ENCODE measurements around the gene BCL2L1.
A peak's percentile ranks its signal among the peaks of the same experiment; 100 is the strongest.

BCL2L1 gene

DNA sequence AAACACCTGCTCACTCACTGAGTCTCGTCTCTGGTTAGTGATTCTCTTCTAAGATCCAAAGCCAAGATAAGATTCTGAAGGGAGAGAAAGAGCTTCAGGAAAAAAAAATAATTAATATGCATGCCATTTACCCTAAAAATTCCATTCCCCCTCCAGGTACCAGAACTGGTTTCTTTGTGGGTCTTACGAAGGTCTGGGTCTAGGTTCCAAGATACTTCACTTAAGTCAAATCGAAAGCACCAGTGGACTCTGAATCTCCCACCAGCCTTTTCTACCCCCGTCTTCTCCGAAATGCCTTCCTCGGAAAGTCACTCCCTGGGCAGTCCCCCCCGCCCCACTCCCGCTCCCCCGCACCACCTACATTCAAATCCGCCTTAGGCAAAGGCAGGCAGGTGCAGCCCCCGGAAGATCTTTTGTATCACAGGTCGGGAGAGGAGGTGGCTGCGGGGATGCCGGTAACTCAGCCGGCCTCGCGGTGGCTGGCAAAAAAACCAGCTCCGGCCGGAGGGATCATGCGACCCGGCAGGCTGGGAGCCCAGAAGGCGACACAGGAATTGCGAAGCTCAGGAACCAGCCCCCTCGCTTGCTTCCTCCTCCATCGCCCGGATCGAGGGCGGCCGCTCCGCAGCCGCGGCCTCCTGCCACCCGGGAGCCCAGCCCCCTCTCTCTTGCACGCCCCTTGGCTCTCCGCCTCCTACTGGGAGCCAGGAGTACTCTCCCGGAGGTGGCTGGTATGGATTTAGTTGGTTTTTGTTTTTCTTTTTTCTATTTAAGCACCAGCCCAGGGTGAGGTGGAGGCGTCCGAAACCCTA lies at the start of gene BCL2L1:
BCL2L1 (minus strand) TSS at position 612 of the 812 bp plus-strand sequence. CDS start 650 bp downstream, outside the sequence.
- TF ChIP-seq, protein P1, sequence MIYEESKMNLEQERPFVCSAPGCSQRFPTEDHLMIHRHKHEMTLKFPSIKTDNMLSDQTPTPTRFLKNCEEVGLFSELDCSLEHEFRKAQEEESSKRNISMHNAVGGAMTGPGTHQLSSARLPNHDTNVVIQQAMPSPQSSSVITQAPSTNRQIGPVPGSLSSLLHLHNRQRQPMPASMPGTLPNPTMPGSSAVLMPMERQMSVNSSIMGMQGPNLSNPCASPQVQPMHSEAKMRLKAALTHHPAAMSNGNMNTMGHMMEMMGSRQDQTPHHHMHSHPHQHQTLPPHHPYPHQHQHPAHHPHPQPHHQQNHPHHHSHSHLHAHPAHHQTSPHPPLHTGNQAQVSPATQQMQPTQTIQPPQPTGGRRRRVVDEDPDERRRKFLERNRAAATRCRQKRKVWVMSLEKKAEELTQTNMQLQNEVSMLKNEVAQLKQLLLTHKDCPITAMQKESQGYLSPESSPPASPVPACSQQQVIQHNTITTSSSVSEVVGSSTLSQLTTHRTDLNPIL (CRISPR knock-in tag; IDR thresholded peaks at IDR 0.05; ENCODE audit: low read depth) = no peak; the same call in 1 of the 2 replicates
- 0 out of 2 replicates have a peak, but pooled peaks have one; percentile 6 for TF ChIP-seq ZFP3 (CRISPR knock-in tag; IDR thresholded peaks at IDR 0.05)
- ATAC-seq = peak; percentile 85

DNA sequence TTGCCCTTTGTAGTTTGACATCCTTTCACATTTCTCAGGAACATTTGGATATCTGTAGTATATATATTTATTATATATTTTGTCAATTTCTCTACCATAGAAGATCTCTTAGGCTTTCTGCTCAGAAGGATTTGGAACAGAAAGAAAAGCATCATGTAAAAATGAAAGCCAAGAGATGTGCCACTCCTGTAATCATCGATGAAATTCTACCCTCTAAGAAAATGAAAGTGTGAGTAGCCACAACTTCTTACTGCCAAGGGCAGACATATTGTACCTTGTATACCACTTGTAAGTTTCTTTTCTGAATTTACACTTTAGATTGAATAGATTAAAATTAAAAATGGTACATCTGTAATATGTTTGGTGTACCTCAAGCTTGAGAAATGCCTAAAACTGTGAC lies 47.6 kb upstream of the BCL2L1 start:
- TF ChIP-seq ZNF8 (CRISPR knock-in tag; IDR thresholded peaks at IDR 0.05) = no peak
- no peak for TF ChIP-seq ZNF70 (CRISPR knock-in tag; IDR thresholded peaks at IDR 0.05)
- no peak for TF ChIP-seq CSDC2 (CRISPR knock-in tag; IDR thresholded peaks at IDR 0.05)
- TF ChIP-seq ZFP30 (CRISPR knock-in tag; IDR thresholded peaks at IDR 0.05) = no peak
- no peak for TF ChIP-seq RARB (CRISPR knock-in tag; IDR thresholded peaks at IDR 0.05)
- TF ChIP-seq, protein P2, sequence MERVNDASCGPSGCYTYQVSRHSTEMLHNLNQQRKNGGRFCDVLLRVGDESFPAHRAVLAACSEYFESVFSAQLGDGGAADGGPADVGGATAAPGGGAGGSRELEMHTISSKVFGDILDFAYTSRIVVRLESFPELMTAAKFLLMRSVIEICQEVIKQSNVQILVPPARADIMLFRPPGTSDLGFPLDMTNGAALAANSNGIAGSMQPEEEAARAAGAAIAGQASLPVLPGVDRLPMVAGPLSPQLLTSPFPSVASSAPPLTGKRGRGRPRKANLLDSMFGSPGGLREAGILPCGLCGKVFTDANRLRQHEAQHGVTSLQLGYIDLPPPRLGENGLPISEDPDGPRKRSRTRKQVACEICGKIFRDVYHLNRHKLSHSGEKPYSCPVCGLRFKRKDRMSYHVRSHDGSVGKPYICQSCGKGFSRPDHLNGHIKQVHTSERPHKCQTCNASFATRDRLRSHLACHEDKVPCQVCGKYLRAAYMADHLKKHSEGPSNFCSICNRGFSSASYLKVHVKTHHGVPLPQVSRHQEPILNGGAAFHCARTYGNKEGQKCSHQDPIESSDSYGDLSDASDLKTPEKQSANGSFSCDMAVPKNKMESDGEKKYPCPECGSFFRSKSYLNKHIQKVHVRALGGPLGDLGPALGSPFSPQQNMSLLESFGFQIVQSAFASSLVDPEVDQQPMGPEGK (CRISPR knock-in tag; IDR thresholded peaks at IDR 0.05; ENCODE audit: borderline replicate concordance) = no peak
- no peak for TF ChIP-seq BACH2 (CRISPR knock-in tag; IDR thresholded peaks at IDR 0.05; ENCODE audit: borderline replicate concordance)
- no peak for TF ChIP-seq GLIS3 (CRISPR knock-in tag; IDR thresholded peaks at IDR 0.05)
- TF ChIP-seq TCF4 (CRISPR knock-in tag; IDR thresholded peaks at IDR 0.05; ENCODE audit: borderline replicate concordance) = no peak
- no peak for TF ChIP-seq SNAI2 (CRISPR knock-in tag; IDR thresholded peaks at IDR 0.05)
- no peak for TF ChIP-seq OSR1 (CRISPR knock-in tag; IDR thresholded peaks at IDR 0.05)
- no peak for TF ChIP-seq TOX (CRISPR knock-in tag; IDR thresholded peaks at IDR 0.05; ENCODE audit: borderline replicate concordance)
- no peak for TF ChIP-seq ESRRG (CRISPR knock-in tag; IDR thresholded peaks at IDR 0.05)
- TF ChIP-seq PPARA (CRISPR knock-in tag; IDR thresholded peaks at IDR 0.05; ENCODE audit: borderline replicate concordance) = no peak
- no peak for TF ChIP-seq ZC3H10 (CRISPR knock-in tag; IDR thresholded peaks at IDR 0.05)
- TF ChIP-seq ARNTL (CRISPR knock-in tag; IDR thresholded peaks at IDR 0.05; ENCODE audit: borderline replicate concordance, low read depth) = no peak
- TF ChIP-seq, protein P3, sequence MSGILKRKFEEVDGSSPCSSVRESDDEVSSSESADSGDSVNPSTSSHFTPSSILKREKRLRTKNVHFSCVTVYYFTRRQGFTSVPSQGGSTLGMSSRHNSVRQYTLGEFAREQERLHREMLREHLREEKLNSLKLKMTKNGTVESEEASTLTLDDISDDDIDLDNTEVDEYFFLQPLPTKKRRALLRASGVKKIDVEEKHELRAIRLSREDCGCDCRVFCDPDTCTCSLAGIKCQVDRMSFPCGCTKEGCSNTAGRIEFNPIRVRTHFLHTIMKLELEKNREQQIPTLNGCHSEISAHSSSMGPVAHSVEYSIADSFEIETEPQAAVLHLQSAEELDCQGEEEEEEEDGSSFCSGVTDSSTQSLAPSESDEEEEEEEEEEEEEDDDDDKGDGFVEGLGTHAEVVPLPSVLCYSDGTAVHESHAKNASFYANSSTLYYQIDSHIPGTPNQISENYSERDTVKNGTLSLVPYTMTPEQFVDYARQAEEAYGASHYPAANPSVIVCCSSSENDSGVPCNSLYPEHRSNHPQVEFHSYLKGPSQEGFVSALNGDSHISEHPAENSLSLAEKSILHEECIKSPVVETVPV (CRISPR knock-in tag; IDR thresholded peaks at IDR 0.05) = no peak
- TF ChIP-seq, protein P1 (CRISPR knock-in tag; IDR thresholded peaks at IDR 0.05; ENCODE audit: low read depth) = no peak
- ATAC-seq = no peak

DNA sequence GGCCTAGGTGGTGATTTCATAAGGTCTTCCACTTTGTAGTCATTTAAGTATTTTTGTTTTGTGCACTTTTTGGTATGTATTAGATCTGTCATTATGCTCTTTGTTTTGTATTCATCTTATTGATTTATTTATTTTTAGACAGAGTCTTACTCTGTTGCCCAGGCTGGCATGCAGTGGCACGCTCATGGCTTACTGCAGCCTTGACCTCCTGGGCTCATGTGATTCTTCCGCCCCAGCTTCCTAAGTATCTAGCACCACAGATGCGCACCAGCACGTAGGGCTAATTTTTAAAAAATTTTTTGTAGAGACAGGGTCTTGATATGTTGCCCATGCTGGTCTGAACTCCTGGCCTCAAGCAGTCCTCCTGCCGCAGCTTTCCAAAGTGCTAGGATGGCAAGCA lies 47.0 kb upstream of the BCL2L1 start:
- no peak for ATAC-seq
- TF ChIP-seq, protein P3 (CRISPR knock-in tag; IDR thresholded peaks at IDR 0.05) = no peak
- TF ChIP-seq ZNF565 (CRISPR knock-in tag; conservative IDR thresholded peaks at IDR 0.05; ENCODE audit: low read depth) (no peak), ESRRG (CRISPR knock-in tag; IDR thresholded peaks at IDR 0.05) (no peak), BACH2 (CRISPR knock-in tag; IDR thresholded peaks at IDR 0.05; ENCODE audit: borderline replicate concordance) (no peak), SNAI2 (CRISPR knock-in tag; IDR thresholded peaks at IDR 0.05) (no peak), ARNTL (CRISPR knock-in tag; IDR thresholded peaks at IDR 0.05; ENCODE audit: borderline replicate concordance, low read depth) (no peak), CSDC2 (CRISPR knock-in tag; IDR thresholded peaks at IDR 0.05) (no peak), ZNF8 (CRISPR knock-in tag; IDR thresholded peaks at IDR 0.05) (no peak), TCF4 (CRISPR knock-in tag; IDR thresholded peaks at IDR 0.05; ENCODE audit: borderline replicate concordance) (no peak), ISL1 (CRISPR knock-in tag; IDR thresholded peaks at IDR 0.05) (no peak)
- TF ChIP-seq, protein P4, sequence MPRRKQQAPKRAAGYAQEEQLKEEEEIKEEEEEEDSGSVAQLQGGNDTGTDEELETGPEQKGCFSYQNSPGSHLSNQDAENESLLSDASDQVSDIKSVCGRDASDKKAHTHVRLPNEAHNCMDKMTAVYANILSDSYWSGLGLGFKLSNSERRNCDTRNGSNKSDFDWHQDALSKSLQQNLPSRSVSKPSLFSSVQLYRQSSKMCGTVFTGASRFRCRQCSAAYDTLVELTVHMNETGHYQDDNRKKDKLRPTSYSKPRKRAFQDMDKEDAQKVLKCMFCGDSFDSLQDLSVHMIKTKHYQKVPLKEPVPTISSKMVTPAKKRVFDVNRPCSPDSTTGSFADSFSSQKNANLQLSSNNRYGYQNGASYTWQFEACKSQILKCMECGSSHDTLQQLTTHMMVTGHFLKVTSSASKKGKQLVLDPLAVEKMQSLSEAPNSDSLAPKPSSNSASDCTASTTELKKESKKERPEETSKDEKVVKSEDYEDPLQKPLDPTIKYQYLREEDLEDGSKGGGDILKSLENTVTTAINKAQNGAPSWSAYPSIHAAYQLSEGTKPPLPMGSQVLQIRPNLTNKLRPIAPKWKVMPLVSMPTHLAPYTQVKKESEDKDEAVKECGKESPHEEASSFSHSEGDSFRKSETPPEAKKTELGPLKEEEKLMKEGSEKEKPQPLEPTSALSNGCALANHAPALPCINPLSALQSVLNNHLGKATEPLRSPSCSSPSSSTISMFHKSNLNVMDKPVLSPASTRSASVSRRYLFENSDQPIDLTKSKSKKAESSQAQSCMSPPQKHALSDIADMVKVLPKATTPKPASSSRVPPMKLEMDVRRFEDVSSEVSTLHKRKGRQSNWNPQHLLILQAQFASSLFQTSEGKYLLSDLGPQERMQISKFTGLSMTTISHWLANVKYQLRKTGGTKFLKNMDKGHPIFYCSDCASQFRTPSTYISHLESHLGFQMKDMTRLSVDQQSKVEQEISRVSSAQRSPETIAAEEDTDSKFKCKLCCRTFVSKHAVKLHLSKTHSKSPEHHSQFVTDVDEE (CRISPR knock-in tag; IDR thresholded peaks at IDR 0.05) = no peak
- TF ChIP-seq, protein P2 (CRISPR knock-in tag; IDR thresholded peaks at IDR 0.05; ENCODE audit: borderline replicate concordance) = no peak

Data from SK-N-SH treated with all-trans-retinoic acid at 6 μM for 48 hours (cell line).